HAP-1 (cell line): ENCODE results near the gene NAA10.
"Not testable (repeated sequence)": the region's sequence is repeated elsewhere in the genome, so short reads cannot be mapped to it uniquely, and the experiment has no call there.

Source experiments
- DNase-seq, 2 experiments: peaks; one replicate each; pipeline ENCODE4 v3.0.0-alpha.2; 2016 to 2020; ENCODE audit warnings: low spot score in 2 of 2
- H3K27me3 ChIP-seq: fragments of 250-450 bp; sonication (Bioruptor Pico); 2 replicates; pipeline ENCODE4 v1.5.1; 2020; ENCODE audit warnings: low read depth, mild to moderate bottlenecking, moderate library complexity
- H3K36me3 ChIP-seq: fragments of 250-450 bp; sonication (Bioruptor Pico); replicated peaks from 2 replicates; pipeline ENCODE4 v1.5.1; 2020; ENCODE audit warnings: mild to moderate bottlenecking
- H3K4me1 ChIP-seq: fragments of 250-450 bp; sonication (Bioruptor Pico); 2 replicates; pipeline ENCODE4 v1.5.1; 2020; ENCODE audit warnings: mild to moderate bottlenecking
- H3K4me3 ChIP-seq: fragments of 250-450 bp; sonication (Bioruptor Pico); 2 replicates; pipeline ENCODE4 v1.5.1; 2020; ENCODE audit warnings: mild to moderate bottlenecking, moderate library complexity
- H3K9me3 ChIP-seq: fragments of 250-450 bp; sonication (Bioruptor Pico); 2 replicates; pipeline ENCODE4 v1.5.1; 2020; ENCODE audit warnings: mild to moderate bottlenecking, moderate library complexity
- in situ Hi-C: fragments of 300-500 bp; cut with MboI; formaldehyde crosslinking; loops from 3 replicates; pipeline ENCODE4 v1.14.3; 2020; ENCODE audit warnings: low sequenced_read_pairs, inconsistent platforms, mixed read lengths

The NAA10 gene

DNA sequence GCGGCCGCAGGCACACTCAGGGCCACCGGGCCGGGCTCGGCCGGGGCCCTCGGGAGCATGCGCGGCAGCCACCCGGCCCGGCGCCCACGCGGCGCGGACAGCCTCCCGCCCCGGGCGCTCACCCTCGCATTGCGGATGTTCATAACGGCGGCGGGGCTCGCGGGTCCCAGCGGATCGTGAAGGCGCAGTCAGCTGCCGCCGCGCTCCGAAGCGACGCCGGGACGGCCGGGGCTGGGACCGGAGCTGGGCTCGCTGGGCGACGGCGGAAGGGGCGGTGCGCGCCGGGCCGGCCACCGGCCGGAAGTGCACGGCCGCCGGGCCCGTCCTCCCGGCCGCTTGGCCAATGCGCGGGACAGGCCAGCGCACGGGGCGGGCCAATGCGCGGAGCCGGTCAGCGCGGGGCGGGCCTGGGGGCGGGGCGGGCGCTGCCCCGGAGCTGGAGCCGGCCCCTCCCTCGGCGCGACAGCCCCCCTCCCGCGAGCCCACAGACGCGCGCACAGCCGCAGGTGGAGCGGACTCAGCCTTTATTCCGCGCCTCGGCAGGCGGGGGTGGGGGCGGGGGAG, at the start of gene NAA10:
NAA10 (minus strand) TSS at position 276 of the 564 bp plus-strand sequence; CDS start at position 143, 133 bp downstream.
- DNase-seq: peak; percentile 85 to 86
- Histone ChIP-seq H3K4me3 (peak within 1 kb of the TSS; percentile 79), H3K4me1 (0 out of 2 replicates have a peak, but pooled peaks cover 3% of the 10 kb centered on the region), H3K36me3 (peaks cover 30% of the 10 kb centered on the region), H3K9me3 (no peaks in the 10 kb centered on the region), H3K27me3 (no peaks in the 10 kb centered on the region)
- in situ Hi-C loops: no loop called here

DNA sequence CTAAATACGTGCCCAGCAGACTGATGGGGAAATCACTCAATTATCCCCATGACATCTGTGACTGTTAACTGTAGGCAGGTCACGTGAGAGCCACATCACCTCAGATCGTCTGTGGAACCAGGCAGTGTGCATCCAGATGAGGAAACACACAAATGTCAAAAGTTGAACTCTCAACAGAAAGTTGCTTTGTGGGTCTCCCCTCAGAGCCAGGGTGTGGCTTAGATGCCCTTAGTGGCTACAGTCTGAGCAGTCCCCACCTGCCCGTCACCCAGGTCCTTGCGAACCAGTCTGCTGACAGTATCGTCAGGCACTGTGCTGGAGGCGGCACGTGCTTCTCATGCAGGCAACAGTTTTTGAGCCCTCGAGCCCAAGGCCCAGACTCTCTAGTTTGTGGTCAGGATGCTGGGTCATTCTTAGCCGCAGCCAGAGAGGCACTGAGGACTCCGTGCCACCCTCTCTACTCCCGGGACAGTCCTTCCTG, 48.5 kb upstream of the NAA10 start:
- Histone ChIP-seq H3K4me1 (no peaks in the 10 kb centered on the region), H3K36me3 (no peaks in the 10 kb centered on the region), H3K27me3 (no peaks in the 10 kb centered on the region), H3K9me3 (no peaks in the 10 kb centered on the region), H3K4me3 (no peak overlapping the region)
- no peak for DNase-seq
- in situ Hi-C loops: no loop called here

DNA sequence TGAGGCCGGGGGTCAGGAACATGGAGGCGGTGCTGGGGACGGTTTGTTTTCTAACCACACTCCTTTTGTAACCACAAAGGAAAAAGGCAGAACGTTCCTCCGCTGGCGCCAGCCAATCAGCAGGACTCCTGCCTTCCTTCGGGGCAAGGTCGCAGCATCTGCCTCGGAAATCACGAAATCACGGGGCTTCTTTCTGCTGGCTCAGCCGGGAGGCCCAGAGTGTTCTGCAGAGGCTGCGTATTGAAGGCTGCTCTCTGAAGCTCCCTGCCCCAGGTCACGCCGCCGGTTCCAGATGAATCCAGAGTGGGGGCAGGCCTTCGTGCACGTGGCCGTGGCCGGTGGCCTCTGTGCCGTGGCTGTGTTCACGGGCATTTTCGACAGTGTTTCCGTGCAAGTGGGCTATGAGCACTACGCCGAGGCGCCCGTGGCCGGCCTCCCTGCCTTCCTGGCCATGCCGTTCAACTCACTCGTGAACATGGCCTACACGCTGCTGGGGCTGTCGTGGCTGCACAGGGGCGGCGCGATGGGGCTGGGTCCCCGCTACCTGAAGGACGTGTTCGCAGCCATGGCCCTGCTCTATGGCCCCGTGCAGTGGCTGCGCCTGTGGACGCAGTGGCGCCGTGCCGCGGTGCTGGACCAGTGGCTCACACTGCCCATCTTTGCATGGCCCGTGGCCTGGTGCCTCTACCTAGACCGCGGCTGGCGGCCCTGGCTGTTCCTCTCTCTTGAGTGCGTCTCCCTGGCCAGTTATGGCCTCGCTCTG, 47.1 kb upstream of the NAA10 start:
- H3K9me3 ChIP-seq: no peaks in the 10 kb centered on the region
- in situ Hi-C loops: no loop called here
- DNase-seq: no peak
- no peak overlapping the region for H3K4me3 ChIP-seq
- H3K36me3 ChIP-seq: no peaks in the 10 kb centered on the region
- H3K27me3 ChIP-seq: no peaks in the 10 kb centered on the region
- no peaks in the 10 kb centered on the region for H3K4me1 ChIP-seq

DNA sequence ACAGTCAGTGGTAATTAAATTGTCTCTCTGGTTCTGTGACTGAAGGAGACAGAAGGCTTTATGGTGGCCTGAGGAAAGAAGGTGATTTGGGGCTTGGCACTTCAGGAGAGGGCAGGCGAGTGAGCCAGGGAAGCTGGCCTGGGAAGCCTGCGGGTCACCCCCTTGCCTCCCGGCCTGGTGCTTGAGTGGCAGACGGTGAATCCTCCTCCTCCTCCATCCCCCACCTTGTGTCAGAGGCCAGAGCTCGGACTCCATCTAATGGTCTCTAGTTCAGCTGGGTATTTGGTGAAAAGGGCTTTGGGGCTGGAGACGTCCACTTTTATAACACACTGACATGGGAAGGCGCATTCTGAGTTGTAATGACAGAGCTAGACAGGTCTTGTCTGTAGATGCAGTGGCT, 46.4 kb upstream of the NAA10 start:
- Histone ChIP-seq H3K27me3 (no peaks in the 10 kb centered on the region), H3K4me3 (no peak overlapping the region), H3K9me3 (no peaks in the 10 kb centered on the region), H3K36me3 (no peaks in the 10 kb centered on the region), H3K4me1 (no peaks in the 10 kb centered on the region)
- no peak for DNase-seq
- in situ Hi-C loops: no loop called here

DNA sequence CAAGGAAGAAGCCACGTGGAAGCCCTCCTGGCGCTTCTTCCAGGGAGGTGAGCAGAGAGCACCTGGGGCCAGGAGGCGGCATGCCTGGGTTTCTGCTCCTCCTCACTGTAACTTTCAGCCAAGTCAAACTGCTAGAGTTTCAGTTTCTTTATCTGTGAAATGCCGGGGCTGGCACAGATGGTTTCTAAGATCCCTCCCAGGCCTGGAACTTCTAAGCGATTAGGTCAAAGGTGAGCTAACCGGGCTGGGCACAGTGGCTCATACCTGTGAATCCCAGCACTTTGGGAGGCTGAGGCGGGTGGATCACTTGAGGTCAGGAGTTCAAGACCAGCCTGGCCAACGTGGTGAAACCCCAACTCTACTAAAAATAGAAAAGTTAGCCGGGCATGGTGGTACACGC, 45.6 kb upstream of the NAA10 start:
- H3K4me1 ChIP-seq, H3K9me3 ChIP-seq, H3K36me3 ChIP-seq, H3K4me3 ChIP-seq, in situ Hi-C loops, DNase-seq, H3K27me3 ChIP-seq: not testable (repeated sequence)

DNA sequence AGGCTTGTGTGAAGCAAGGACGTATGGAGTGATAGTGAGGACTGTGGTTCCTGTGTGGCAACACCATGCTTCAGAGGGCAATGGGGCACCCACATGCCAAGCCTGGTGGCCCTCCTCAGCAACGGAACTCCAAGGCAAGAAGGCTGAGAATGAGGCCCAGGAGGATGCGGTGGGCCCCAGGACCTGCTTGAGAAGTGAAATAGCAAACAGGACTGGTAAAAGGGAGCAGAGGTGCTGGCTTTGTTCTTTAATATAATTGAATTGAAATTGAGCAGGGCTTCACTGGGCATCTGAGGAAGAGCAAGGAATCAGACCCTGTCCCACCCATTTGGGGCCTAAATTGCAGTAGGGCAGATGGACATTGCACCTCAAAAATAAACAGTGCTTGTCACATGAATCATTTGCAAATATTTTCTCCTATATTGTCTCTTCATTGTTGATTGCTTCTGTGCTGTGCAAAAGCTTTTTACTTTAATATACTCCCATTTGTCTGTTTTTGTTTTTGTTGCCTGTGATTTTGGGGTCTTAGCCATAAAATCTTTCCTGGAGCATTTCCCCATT, 40.0 kb upstream of the NAA10 start:
- in situ Hi-C loops: no loop called here
- Histone ChIP-seq H3K4me1 (peaks cover 4% of the 10 kb centered on the region; the same call in 1 of the 2 replicates), H3K36me3 (peaks cover 9% of the 10 kb centered on the region), H3K27me3 (no peaks in the 10 kb centered on the region), H3K9me3 (no peaks in the 10 kb centered on the region), H3K4me3 (no peak overlapping the region)
- DNase-seq: no peak

DNA sequence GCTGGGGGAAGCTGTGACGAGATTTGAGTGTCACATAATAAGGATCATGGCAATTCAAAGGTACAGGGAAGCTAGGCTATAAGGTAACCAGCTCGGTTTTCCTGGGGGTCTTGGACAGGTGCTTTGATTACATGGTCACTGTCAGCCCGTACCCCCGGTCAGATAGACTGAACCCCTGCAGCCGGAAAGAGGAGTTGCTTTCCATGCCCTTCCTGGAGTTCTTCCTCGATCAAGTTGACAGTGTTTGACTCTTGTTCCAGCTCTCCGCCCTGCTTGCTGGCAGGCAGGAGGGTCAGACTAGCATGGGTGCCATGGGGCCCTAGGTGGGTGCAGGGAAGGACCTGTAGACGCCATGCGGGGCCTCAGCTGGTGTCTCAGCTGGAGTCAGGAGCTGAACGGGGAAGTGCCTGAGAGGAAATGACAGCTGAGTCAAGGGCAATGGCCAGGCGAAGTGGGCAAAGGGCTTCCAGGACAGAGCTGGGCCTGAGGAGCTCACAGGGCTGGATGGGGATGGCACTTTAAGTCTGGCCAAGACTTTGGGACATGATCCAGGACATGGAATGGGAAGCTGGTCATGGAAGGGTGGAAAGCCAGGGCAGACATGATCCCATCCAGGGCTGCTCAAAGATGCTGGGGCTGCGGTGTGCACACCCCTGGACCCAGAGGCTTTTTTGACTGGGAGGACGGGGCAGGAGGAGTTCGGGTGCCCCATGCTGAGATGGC, 39.3 kb upstream of the NAA10 start:
- Histone ChIP-seq H3K4me1 (peaks cover 7% of the 10 kb centered on the region), H3K36me3 (peaks cover 15% of the 10 kb centered on the region), H3K27me3 (no peaks in the 10 kb centered on the region), H3K9me3 (no peaks in the 10 kb centered on the region), H3K4me3 (peak overlapping the region; percentile 44)
- in situ Hi-C loops: no loop called here
- DNase-seq: no peak

DNA sequence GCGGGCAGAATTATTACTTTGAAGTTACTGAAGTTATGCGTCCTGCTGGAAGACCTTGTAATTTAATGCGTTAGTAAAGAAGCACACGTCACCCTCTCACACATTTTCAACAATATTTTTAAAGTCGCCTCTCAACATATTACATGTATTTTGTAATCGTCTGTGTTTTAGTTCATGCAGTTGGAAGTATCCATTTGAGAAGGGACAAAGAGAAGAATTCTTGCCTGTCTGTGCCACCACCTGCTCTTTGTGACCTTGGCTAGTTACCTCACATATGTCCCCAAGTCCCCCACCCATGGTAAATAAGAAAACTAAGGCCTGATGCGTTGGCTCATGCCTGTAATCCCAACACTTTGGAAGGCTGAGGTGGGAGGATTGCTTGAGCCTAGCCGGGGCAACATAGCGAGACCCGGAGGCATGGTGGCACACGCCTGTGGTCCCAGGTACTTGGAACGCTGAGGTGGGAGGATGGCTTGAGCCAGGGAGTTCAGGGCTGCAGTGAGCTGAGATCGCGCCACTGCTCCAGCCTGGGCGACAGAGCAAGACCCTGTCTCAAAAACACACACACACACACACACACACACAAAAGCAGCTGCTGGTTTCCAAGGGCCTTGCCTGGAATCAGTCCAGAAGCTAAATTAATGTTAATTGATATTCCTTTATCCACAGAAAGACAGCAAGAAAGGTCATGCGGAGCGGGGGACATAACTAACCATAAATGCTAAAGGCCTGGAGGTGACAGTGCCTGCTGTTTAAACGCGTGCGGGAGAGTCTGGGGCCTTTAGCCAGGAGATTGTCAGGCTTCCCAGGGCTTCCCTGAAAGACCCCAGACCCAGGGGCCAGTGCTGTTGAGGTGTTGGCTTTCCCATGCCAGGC, 38.5 kb upstream of the NAA10 start:
- Histone ChIP-seq H3K9me3 (no peaks in the 10 kb centered on the region), H3K27me3 (no peaks in the 10 kb centered on the region), H3K4me3 (peak overlapping the region; percentile 44), H3K4me1 (peaks cover 14% of the 10 kb centered on the region), H3K36me3 (peaks cover 22% of the 10 kb centered on the region)
- DNase-seq: peak in 1 of 2 experiments; percentile 39
- in situ Hi-C loops: no loop called here

DNA sequence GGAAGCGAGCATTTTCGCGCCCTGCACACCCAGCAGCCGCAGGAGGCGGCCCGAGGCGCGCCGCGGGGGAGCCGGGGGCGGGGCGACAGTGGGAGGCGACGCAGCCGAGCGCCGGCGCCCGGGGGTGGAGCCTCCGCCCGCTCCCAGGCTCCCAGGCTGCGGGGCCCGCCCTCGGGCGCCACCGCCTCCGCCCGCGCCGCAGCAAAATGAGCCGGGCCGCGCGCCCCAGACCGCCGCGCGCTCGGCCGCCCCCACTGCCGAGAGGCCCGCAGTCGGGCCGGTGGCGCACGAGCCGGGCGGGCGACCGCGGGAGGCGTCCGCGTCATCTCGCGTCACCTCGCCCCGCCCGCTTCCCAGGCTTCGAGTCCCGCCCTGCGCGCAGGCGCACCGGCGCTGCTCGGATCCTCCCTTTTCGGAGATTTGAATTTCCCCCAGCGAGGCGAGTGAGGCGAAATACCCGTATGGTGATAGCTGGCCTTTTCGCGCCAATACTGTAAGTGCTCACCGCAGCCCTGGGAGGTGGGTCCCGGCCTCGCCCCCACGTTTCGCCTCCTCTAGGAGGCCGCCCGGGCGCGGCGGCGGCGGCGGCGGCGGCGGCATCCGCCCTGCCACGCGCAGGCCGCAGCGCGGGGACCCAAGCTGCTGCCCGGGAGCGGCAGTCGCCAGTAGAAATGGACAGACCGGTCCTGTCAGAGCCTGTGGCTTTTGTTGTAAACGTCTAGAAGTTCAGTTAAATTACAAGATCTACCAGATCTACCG, 37.7 kb upstream of the NAA10 start, which contains the start of gene TMEM187:
TMEM187 (plus strand) TSS at position 387 of the 759 bp plus-strand sequence. CDS start 9,309 bp downstream, outside the sequence.
- H3K4me3 ChIP-seq: peak within 1 kb of the TSS; percentile 99
- in situ Hi-C loops: no loop called here
- peak; percentile 96 for DNase-seq

DNA sequence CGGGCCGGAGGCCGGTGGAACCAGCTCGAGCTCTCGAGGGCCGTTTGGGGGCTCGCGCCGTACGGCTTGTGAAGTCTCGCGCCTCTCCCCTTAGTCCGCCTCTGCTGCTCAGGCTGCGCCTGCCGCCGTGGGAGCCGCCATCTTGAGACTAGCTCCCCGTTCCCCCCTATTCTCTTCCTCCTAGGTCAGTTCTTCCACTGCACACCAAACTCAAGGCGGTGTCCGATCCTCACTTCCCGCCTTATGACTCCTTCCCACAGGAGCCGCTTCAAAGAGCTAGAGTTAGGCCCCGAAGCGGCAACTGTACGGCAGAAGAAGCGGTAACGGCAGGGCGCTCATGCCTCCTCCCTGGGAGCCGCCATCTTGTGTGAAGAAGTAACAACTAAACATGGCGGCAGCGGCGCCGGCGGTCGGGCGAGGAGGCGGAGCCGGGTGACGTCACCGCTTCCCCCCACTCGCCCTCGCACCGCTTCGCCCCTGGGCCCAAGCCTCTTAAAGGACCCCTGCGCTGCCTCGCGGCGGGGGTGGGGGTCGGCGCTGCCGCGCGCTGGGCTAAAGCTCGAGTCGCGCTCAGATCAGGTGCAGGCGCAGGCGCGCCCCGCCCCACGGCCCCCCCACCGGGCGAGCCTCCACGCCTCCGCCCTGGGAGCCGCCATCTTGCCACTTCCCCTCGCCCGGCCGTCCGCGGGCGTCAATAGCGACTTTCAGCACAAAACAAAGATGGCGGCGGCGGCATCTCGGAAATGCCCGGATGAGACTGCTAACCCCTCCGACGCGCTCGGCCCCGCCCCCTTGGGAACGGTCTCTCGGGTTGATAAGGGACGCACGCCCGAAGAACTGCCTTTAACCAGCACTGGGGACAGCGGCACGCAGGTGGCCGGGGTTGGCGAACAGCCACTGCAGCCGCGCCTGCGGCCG, 36.9 kb upstream of the NAA10 start, which contains the start of gene HCFC1:
HCFC1 (minus strand) TSS at position 369 of the 918 bp plus-strand sequence. CDS start 978 bp downstream, outside the sequence.
- in situ Hi-C loops: no loop called here

More for the DNA sequence above, 37.7 kb upstream of the NAA10 start, which contains the start of gene TMEM187:
- H3K27me3 ChIP-seq: no peaks in the 10 kb centered on the region
- peaks cover 20% of the 10 kb centered on the region for H3K4me1 ChIP-seq
- H3K9me3 ChIP-seq: no peaks in the 10 kb centered on the region
- H3K36me3 ChIP-seq: peaks cover 28% of the 10 kb centered on the region

DNA sequence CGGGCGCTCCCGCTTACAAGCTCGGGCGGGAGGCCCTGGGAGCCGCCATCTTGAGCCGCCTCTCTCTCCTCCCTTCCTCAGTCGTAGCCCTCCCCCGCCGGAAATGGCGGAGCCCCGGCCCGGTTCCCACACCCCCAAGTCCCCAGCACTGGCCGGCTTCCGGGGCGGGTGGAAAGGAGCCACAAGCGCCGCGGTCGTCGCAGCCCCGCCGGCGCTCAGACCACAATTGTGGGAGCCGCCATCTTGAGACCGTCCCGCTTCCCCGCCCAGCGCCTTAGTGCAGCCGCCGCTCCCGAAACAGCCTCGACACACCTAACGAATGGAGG, 36.2 kb upstream of the NAA10 start:
- Histone ChIP-seq H3K36me3 (peaks cover 34% of the 10 kb centered on the region), H3K27me3 (no peaks in the 10 kb centered on the region), H3K4me3 (peak overlapping the region; percentile 99), H3K9me3 (no peaks in the 10 kb centered on the region), H3K4me1 (peaks cover 20% of the 10 kb centered on the region)
- in situ Hi-C loops: no loop called here
- DNase-seq: peak; percentile 88 to 96

More for the DNA sequence above, 36.9 kb upstream of the NAA10 start, which contains the start of gene HCFC1:
- H3K27me3 ChIP-seq: no peaks in the 10 kb centered on the region
- peak within 1 kb of the TSS; percentile 99 for H3K4me3 ChIP-seq
- no peaks in the 10 kb centered on the region for H3K9me3 ChIP-seq
- H3K4me1 ChIP-seq: peaks cover 20% of the 10 kb centered on the region
- peak; percentile 88 to 97 for DNase-seq
- H3K36me3 ChIP-seq: peaks cover 34% of the 10 kb centered on the region
